Fibroblast of the aortic adventitia (primary cell): Measurements from ENCODE around the gene UNC5C. TPM values are rescaled to one million over a fixed set of nuclear protein-coding genes. Genes with fewer than 3 reads are reported as not detected.

Experiments used
- DNase-seq: peaks from one replicate; pipeline ENCODE4 v3.0.0-alpha.2; 2010; ENCODE audit warnings: low read depth
- H3K4me3 ChIP-seq: 2 replicates; pipeline ENCODE4 v1.5.1; 2011; ENCODE audit warnings: low read depth, mild to moderate bottlenecking, control low read depth, low read length, moderate library complexity
- total RNA-seq: library from RNA; depleted of rRNA; stranded (reverse); fragments of >200 nt; gene quantifications from 2 replicates; pipeline ENCODE4 v1.2.3, GENCODE V29; 2012; ENCODE audit warnings: low replicate concordance
- TF ChIP-seq, protein P1 (sequence below): IDR thresholded peaks from 2 replicates; pipeline ENCODE4 v1.5.1; 2011; ENCODE audit warnings: mild to moderate bottlenecking, low read length, control low read depth, inconsistent platforms; ENCODE audit not compliant: insufficient read depth

UNC5C gene
- total RNA-seq, 1 donor = 2.2 TPM

DNA sequence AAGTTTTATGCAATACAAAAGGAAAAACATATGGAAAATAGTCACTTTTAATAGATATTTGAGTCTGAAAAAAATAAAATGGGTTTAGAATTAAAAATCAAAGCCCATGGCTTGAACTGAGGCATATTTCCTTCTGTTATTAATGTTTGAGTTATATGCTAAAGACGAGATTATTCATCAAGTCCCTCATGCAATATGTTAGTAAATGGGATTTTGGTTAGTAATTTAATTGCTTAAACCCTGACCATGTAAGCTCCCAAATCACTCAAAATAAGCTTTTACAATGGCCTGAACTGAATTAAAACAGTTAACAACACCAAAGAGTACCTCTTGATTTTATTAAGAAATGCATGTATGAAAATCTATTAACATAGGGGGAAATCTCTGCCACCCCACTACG lies 12.1 kb downstream of the UNC5C start:
- no peak for DNase-seq
- TF ChIP-seq, protein P1, sequence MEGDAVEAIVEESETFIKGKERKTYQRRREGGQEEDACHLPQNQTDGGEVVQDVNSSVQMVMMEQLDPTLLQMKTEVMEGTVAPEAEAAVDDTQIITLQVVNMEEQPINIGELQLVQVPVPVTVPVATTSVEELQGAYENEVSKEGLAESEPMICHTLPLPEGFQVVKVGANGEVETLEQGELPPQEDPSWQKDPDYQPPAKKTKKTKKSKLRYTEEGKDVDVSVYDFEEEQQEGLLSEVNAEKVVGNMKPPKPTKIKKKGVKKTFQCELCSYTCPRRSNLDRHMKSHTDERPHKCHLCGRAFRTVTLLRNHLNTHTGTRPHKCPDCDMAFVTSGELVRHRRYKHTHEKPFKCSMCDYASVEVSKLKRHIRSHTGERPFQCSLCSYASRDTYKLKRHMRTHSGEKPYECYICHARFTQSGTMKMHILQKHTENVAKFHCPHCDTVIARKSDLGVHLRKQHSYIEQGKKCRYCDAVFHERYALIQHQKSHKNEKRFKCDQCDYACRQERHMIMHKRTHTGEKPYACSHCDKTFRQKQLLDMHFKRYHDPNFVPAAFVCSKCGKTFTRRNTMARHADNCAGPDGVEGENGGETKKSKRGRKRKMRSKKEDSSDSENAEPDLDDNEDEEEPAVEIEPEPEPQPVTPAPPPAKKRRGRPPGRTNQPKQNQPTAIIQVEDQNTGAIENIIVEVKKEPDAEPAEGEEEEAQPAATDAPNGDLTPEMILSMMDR = no peak
- no peak overlapping the region for H3K4me3 ChIP-seq

DNA sequence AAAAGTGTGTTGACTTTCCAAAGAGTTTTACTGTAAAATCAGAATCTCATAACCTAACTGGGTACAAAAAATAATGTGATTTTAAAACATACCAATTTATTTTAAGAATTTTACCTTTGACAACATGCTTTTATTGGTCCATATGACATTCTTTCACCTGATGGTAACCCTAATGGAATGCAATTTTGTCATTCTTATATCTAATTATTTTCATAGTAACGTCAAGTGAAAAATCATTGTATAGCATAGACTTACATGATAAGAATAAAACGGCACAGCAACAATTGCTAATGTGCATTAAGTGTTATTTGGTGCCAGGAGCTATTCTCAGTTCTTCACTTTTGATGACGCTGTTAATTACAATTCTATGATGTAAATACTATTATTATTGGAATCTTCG lies 13.6 kb downstream of the UNC5C start:
- TF ChIP-seq, protein P1 = no peak

DNA sequence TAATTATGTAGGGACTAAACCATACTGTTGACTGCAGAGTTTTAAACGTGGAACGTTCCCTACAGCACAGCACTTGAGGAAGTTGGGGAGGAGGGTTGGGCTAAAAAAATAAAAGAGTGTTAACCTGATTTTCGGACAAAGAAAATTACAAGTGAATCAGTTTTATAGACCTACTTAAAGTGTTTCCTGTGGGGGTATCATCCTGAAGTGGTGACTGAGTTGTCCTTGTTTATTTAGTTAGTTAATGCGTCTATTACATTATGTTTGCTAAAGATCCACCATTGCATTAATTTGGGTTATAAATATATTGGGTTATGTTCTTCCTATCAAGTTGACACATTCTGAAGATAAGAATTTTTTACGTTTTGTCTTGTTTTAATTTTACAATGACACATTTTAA lies 14.7 kb downstream of the UNC5C start:
- no peak overlapping the region for H3K4me3 ChIP-seq
- TF ChIP-seq, protein P1 = no peak
- no peak for DNase-seq

More for the DNA sequence above, 13.6 kb downstream of the UNC5C start:
- DNase-seq = no peak
- H3K4me3 ChIP-seq = no peak overlapping the region

DNA sequence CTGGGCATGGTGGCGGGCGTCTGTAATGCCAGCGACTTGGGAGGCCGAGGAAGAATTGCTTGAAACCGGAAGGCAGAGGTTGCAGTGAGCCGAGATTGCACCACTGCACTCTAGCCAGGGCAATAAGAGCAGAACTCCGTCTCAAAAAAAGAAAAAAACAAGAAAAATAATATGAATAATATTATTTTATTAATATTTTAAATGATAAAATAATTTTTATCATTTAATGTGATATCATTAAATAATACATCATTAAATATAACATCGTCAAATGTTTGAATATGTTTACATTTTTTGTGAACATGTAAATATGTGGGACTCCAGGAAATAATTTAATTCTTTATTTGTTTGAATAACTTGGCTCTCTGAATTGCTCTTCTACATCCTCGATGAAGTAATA lies 15.5 kb downstream of the UNC5C start:
- H3K4me3 ChIP-seq = no peak overlapping the region
- TF ChIP-seq, protein P1 = no peak
- DNase-seq = no peak

DNA sequence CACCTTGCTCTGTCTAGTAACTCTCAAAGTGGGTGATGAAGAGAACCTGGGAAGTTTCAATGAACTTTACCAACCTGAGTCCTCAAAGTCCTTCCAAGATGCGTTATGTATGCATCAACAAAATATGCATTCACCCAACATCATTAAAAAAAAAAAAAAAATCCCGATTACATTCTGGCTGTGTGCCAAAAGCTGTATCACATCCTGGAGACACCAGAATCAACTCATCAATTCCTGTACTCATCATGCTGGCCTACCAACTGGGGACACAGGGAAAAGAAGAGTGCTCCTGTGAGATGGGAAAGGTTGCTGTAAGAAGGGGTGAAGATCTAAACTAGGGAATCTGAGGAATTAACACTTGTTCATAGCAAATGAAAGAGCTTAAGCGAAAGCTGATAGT lies 16.5 kb downstream of the UNC5C start:
- no peak for DNase-seq
- TF ChIP-seq, protein P1 = no peak
- H3K4me3 ChIP-seq = no peak overlapping the region

DNA sequence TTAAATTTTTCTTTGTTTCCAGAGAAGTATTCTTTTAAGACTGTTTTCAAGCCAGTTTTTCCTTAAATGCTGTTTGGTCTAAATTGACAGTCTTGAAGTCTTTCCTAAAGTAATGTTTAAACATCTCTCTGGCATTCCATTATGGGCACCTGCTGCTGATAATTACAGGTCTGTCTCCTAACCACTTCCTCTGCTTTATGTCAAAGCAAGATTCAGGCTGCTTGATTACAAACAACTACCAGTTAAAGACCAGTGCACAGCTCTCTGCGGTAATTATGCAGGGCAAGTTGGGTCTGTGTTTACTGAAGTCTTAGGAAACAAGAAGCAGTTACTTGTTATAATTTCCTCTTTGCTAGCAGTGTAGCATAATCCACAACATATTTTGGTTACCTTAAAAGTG lies 17.6 kb downstream of the UNC5C start:
- DNase-seq = no peak
- no peak overlapping the region for H3K4me3 ChIP-seq
- TF ChIP-seq, protein P1 = no peak

DNA sequence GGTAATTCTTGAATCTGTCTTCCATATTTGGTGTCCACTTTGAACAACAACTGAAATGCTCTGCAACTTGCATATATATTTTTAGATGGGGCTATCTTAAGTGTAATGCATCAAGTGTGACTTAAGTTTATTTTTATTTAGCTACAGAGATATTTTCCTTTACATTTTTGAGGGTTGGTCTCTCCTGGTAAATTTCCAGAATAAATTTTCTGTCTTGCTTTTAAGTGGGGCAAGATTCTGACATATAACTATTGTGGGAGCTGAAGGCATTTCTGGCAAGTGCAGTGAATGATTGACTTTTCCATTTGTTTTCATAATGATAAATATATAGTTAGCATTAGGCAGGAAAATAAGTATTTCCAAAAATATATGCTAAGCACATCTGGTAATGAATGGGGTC lies 18.8 kb downstream of the UNC5C start:
- no peak for DNase-seq
- TF ChIP-seq, protein P1 = no peak
- no peak overlapping the region for H3K4me3 ChIP-seq
